Muscle layer of colon (tissue), 2 donors: ENCODE results near the gene GNA12.

ENCODE experiments used
- H3K27ac ChIP-seq: one replicate; pipeline ENCODE4 v1.7.0; 2013; ENCODE audit warnings: low read depth, mild to moderate bottlenecking, low read length, moderate library complexity
- H3K27me3 ChIP-seq, 2 donors: one replicate each; pipeline ENCODE4 v1.7.0; 2013; ENCODE audit warnings: low read length in 2 of 2, mild to moderate bottlenecking in 2 of 2; ENCODE audit not compliant: insufficient read depth in 2 of 2, control insufficient read depth in 1 of 2
- H3K36me3 ChIP-seq: one replicate; pipeline ENCODE4 v1.7.0; 2013; ENCODE audit warnings: mild to moderate bottlenecking, low read length; ENCODE audit not compliant: insufficient read depth
- H3K4me1 ChIP-seq: one replicate; pipeline ENCODE4 v1.7.0; 2013; ENCODE audit warnings: mild to moderate bottlenecking, low read length; ENCODE audit not compliant: insufficient read depth
- H3K4me3 ChIP-seq, 2 donors: one replicate each; pipeline ENCODE4 v1.7.0; 2013; ENCODE audit warnings: low read length in 2 of 2, low read depth in 1 of 2, mild to moderate bottlenecking in 1 of 2, moderate library complexity in 1 of 2
- H3K9ac ChIP-seq: one replicate; pipeline ENCODE4 v1.7.0; 2013; ENCODE audit warnings: low read length
- H3K9me3 ChIP-seq: one replicate; pipeline ENCODE4 v1.7.0; 2013; ENCODE audit warnings: mild to moderate bottlenecking, low read length
- donor health status: abdominal sarcoma.
- donor health status: Adenocarcinoma of cecum.

The GNA12 gene

DNA sequence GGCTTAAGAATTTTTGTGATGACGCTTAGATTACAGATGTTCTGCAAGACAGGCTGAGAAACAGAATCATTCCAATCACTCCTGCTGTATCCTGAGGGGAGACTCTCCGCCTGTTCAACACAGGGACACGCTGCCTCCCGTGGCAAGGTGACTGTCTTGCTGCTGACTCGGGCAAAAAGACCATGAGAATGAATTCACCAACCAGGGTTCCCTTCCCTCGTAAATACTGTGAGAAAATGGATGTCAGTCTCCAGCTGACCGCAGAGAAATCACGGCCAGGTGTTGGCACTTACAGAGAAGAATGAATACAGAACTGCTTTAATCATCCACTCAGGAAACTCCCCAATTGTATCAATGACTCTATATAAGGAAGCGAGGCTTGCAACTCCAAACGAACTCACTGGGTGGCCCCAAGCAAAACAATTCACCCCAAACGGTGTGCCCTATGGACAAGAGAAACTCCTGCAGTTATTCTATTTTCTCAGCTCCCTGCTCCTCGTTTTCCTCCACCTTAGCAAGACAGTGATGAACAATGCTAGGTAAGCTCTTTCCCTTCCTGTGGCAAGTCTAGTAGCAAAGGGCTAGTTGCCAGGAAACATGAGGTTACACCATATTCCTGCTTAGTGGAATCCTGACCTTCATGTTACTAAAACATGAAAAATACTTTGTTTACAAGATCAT is 22.8 kb downstream of the GNA12 start:
- Histone ChIP-seq H3K27me3 (no peaks in the 10 kb centered on the region), H3K9me3 (no peaks in the 10 kb centered on the region), H3K4me1 (peaks cover 62% of the 10 kb centered on the region), H3K4me3 (no peak overlapping the region), H3K36me3 (no peaks in the 10 kb centered on the region), H3K9ac (no peak overlapping the region), H3K27ac (peak overlapping the region; percentile 19)

DNA sequence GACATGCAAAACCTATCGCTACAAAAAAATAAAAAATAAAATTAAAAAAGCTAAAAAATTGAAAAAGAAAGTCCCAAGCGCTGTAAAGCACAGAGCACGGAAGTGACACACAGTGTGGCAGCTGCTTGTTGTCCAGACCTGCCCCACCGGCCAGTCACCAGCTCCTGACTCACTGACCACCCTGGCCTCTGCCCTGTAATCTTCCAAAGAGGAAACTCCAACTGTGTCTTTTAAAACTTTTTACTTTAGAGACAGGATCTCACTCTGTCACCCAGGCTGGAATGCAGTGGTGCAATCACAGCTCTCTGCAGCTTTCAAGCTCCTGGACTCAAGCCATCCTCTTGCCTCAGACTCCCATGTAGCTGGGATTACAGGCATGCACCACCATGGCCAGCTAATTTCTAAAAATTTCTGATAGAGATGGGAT is 23.6 kb downstream of the GNA12 start:
- Histone ChIP-seq H3K27ac (no peak overlapping the region), H3K36me3 (no peaks in the 10 kb centered on the region), H3K4me3 (no peak overlapping the region), H3K9ac (no peak overlapping the region), H3K9me3 (no peaks in the 10 kb centered on the region), H3K4me1 (peaks cover 59% of the 10 kb centered on the region), H3K27me3 (no peaks in the 10 kb centered on the region)

DNA sequence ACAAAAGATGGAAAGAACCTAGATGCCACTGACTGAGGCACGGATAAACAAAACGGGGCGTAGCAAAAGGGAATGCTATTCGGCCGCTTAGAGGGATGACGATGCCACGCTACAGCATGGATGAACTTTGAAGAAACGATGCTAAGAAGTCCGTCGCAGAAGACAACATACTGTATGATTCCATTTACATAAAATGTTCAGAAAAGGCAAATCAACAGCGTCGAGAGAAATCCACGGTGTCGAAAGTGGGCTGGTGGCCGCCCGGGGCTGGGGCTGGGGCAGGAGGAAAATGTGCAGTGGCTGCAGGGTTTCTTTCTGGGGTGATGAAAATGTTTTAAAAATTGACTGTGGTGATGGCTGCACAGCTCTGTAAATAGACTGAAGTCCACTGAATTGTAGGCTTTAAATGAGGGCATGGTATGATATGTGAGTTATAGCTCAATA is 24.1 kb downstream of the GNA12 start:
- Histone ChIP-seq H3K36me3 (no peaks in the 10 kb centered on the region), H3K27ac (no peak overlapping the region), H3K9me3 (no peaks in the 10 kb centered on the region), H3K4me1 (peaks cover 54% of the 10 kb centered on the region), H3K27me3 (no peaks in the 10 kb centered on the region), H3K4me3 (no peak overlapping the region), H3K9ac (no peak overlapping the region)

DNA sequence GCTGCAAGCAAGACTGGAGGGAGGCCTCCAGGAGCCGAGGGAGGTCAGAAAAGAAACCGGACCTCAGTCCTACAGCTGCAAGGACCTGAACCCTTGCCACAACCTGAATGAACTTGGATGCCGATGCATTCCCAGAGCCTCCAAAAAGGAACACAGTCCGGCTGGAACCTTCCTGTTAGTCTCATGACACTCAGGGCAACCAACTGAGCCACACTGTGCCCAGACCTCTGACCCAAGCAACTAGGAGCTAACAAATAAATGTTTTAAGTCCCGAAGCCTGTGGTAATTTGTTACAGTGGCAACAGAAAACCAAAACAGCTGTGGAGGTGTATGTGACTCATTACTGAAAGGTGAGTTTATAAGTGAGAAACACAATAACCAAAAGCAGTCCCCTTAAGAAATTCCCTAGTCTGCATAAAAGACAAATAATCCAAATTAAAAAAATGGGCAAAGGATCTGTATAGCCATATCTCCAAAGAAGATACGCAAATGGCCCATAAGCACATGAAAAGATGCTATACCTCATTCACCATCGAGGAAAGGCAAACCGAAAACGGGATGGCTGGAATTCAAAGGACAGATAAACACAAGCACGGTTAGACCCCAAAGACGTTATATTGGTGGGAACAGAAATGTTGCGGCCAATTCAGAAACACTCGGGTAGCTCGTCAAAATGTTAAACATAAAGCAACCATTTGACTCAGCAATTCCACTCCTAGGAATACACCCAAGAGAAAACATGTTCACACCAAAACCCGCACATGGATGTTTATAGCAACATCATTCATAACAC is 24.8 kb downstream of the GNA12 start:
- Histone ChIP-seq H3K9ac (no peak overlapping the region), H3K4me3 (no peak overlapping the region), H3K27ac (no peak overlapping the region), H3K9me3 (no peaks in the 10 kb centered on the region), H3K4me1 (peaks cover 48% of the 10 kb centered on the region), H3K27me3 (no peaks in the 10 kb centered on the region), H3K36me3 (no peaks in the 10 kb centered on the region)

DNA sequence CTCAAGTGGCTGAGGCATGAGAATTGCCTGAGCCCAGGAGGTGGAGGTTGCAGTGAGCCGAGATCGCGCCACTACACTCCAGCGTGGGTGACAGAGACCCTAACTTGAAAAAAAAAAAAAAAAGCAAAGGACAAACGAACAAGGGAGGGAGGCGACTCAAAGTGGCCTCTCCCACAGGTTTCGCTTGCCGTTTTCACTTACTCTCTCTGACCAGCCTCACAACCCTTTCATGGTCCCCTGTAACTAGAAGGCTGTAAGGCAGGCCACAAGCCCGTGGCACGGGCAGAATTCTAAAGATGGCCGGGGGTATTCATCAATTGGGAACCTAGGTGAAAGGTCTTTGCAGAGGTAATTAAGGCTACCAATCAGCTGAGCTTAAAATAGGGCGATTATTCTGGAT is 25.5 kb downstream of the GNA12 start:
- Histone ChIP-seq H3K9ac (no peak overlapping the region), H3K4me3 (no peak overlapping the region), H3K36me3 (no peaks in the 10 kb centered on the region), H3K4me1 (peaks cover 41% of the 10 kb centered on the region), H3K9me3 (no peaks in the 10 kb centered on the region), H3K27me3 (no peaks in the 10 kb centered on the region), H3K27ac (no peak overlapping the region)

DNA sequence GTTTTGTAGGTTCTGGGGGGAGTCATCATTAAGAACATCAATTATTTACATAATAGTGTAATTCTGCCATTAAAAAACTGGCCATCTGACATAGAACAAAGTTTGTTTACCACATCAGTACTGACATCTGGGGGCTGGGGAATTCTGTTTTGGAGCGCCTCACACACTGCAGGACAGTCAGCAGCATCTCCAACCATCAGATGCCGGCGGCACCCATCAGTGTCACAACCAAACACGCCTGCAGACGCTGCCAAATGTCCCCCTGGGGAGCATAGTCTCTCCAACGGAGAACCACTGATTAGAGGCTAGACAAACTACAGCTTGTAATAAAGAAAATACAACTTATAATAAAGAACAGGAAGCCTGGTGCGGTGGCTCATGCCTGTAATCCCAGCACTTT is 26.0 kb downstream of the GNA12 start:
- H3K4me1 ChIP-seq, result peaks cover 36% of the 10 kb centered on the region

DNA sequence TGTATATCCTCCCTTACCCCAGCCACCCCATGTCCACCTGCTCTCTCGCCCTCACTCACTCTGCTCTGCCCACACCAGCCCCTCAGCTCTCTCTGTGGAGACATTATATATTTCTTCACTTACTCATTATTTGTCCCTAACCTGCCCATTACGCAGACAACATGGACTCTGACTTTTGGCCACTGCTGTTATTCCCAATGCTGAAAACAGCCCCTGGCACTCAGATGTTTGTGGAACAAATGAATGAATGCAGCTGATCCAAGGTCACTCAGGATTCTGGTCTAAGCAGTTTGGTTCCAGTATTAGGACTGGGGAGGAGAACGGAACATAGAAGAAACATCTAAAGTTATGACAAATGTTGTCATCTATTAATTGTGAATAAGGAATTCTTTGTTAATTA is 26.7 kb downstream of the GNA12 start:
- no peak overlapping the region for H3K27ac ChIP-seq

More for the DNA sequence above, 26.0 kb downstream of the GNA12 start:
- no peaks in the 10 kb centered on the region for H3K27me3 ChIP-seq
- no peaks in the 10 kb centered on the region for H3K36me3 ChIP-seq
- no peak overlapping the region for H3K27ac ChIP-seq
- H3K9ac ChIP-seq, result no peak overlapping the region
- no peaks in the 10 kb centered on the region for H3K9me3 ChIP-seq
- H3K4me3 ChIP-seq, result no peak overlapping the region

DNA sequence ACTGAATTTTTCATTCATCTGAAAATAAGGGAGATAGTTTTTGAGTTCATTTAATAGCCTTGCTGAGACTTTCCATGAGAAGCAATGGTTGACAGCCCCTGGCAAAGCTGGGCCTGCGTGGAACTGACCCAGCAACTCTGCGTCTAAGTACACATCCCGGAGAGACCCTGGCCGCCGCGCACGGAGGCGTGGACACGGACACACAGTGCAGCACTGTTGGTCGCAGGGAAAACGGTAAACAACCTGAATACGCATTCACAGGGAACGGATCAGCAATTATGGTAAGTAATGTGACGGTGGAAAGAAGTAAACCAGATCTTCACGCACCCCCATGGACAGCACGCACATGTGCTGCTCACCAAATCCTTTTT is 28.2 kb downstream of the GNA12 start:
- Histone ChIP-seq H3K27ac (no peak overlapping the region), H3K9ac (no peak overlapping the region), H3K36me3 (no peaks in the 10 kb centered on the region), H3K9me3 (no peaks in the 10 kb centered on the region), H3K4me1 (peaks cover 20% of the 10 kb centered on the region), H3K4me3 (no peak overlapping the region), H3K27me3 (no peaks in the 10 kb centered on the region)

More for the DNA sequence above, 26.7 kb downstream of the GNA12 start:
- no peaks in the 10 kb centered on the region for H3K36me3 ChIP-seq
- no peak overlapping the region for H3K9ac ChIP-seq
- H3K9me3 ChIP-seq, result no peaks in the 10 kb centered on the region
- H3K4me3 ChIP-seq, result no peak overlapping the region
- H3K27me3 ChIP-seq, result no peaks in the 10 kb centered on the region
- H3K4me1 ChIP-seq, result peaks cover 31% of the 10 kb centered on the region

DNA sequence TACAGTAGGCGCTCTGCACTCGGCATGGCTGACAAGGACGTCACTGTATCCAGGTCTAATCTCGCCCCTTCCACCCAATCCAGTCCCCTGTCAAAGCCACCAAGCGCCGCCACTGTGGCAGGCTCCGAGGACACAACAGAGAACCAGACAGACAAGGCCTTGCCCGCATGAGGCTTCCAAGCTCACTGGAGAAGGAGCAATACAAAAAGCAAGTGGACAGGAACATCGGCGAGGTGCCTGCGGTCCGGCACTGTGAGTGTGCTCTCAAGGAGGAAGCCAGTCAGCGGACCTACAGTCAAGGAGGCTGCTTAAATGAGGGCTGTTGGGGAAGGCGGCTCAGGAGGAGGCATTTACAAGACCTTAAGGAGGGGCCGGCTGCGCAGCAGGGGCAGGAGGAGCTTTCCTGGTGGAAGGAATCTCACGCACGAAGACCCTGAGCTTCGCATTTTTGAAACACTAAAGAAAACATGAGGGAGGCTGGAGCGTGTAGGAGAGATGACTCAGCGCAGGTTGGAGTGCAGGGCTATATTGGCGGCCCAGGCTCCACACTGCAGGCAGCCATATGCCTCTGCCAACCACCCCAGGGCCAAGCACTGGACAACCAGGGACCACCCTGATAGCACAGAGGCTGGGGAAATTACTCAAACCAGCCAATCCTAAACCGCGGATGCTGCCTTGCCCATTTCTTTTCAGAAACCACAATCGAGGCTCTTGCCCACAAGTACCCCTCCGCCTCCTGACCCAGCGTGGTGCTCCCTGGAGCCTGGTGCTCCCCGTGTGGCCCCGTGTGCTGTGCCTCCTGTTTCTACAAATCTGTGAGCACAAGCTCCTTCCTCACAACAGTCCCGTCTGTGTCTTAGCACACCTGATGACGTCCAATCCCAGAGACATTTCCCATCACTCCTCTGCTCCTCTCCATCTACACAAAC is 28.9 kb downstream of the GNA12 start:
- Histone ChIP-seq H3K4me3 (no peak overlapping the region), H3K27ac (no peak overlapping the region), H3K9me3 (no peaks in the 10 kb centered on the region), H3K36me3 (no peaks in the 10 kb centered on the region), H3K9ac (no peak overlapping the region), H3K4me1 (peaks cover 14% of the 10 kb centered on the region), H3K27me3 (no peaks in the 10 kb centered on the region)

DNA sequence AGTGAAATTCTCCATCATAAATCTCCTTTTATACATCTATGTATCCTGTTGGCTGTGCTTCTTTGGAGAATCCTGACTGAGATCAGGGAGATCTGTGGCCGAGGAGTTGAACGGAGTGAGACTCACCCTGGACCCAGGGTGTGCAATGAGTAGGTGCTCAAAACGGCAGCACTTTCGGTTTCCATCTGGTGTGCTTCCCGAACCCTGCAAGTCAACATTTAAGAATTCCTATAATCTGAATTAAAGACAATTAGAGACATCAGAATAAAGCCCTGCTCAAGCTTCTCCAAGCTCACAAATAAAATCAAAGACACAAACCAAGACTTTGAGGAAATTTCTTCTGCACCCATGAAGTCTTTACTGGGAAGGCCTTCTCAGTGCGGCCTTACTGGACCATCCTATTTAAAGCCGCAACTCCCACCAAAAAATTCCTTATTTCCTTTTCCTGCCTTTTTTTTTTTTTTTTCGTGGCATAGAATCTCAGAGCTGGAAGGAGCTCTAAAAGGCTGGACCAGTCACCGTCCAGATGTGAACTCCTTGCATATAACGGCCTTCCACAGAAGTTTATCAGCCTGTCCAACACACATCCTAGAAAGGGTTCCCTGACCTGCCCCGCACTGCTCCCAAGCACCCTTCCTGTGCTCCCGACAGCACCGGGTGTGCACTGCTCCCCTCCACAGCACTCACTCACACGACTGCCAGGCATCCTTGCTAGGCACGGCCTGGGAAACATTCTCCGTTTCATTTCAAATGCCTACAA is 29.7 kb downstream of the GNA12 start:
- Histone ChIP-seq H3K9ac (no peak overlapping the region), H3K4me1 (peaks cover 6% of the 10 kb centered on the region), H3K27ac (no peak overlapping the region), H3K27me3 (no peaks in the 10 kb centered on the region), H3K9me3 (no peaks in the 10 kb centered on the region), H3K36me3 (no peaks in the 10 kb centered on the region), H3K4me3 (no peak overlapping the region)
